HUES48 (cell line): ENCODE results near the gene PCMT1.
A peak's percentile ranks its signal among the peaks of the same experiment; 100 is the strongest.

Source experiments
- H3K27ac ChIP-seq: one replicate; pipeline ENCODE4 v1.7.0; 2013; ENCODE audit warnings: low read depth, low read length, inconsistent platforms
- H3K27me3 ChIP-seq: 2 replicates; pipeline ENCODE4 v1.6.1; 2013; ENCODE audit warnings: mild to moderate bottlenecking, low read length; ENCODE audit not compliant: control insufficient read depth, insufficient read depth
- H3K36me3 ChIP-seq: 2 replicates; pipeline ENCODE4 v1.6.1; 2013; ENCODE audit warnings: low read length; ENCODE audit not compliant: control insufficient read depth, insufficient read depth
- H3K4me1 ChIP-seq: 2 replicates; pipeline ENCODE4 v1.6.1; 2013; ENCODE audit warnings: mild to moderate bottlenecking, low read length; ENCODE audit not compliant: control insufficient read depth, insufficient read depth
- H3K4me3 ChIP-seq: 2 replicates; pipeline ENCODE4 v1.5.1; 2013; ENCODE audit warnings: mild to moderate bottlenecking, low read depth, low read length
- H3K9ac ChIP-seq: 2 replicates; pipeline ENCODE4 v1.6.1; 2013; ENCODE audit warnings: mild to moderate bottlenecking, low read depth, low read length, moderate library complexity
- H3K9me3 ChIP-seq: 2 replicates; pipeline ENCODE4 v1.6.1; 2013; ENCODE audit warnings: low read length; ENCODE audit not compliant: control insufficient read depth, insufficient read depth

The PCMT1 gene

DNA sequence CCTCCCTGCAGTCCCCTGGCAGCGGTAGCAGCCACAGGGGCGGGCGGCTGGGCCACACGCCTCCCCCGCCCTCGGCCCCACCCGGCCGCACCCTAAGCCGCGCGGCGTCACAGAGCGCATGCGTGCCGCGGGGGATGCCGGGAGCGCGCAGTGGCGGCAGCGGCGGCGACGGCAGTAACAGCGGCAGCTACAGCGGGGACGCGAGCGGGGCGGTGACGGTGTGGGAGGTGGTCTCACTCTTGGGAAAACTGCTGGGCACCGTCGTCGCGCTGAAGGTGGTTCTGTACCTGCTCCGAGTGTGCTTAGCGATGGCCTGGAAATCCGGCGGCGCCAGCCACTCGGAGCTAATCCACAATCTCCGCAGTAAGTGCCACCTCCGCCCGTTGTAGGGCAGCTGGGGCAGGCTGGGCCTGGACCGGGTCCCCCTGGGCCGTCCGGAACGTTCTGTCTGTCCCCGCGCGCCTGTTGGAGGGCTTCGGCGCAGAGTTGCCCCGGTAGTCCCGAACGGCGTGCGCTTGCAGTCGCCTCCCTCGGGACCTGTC lies at the start of gene PCMT1:
Gene PCMT1, plus strand, starts transcription at position 148 of the 542 bp plus-strand sequence. Its CDS starts 161 bp downstream, at position 309.
- 0 out of 2 replicates have a peak, but pooled peaks cover 14% of the 10 kb centered on the region for H3K4me1 ChIP-seq
- peak within 1 kb of the TSS; percentile 96 for H3K4me3 ChIP-seq
- H3K9ac ChIP-seq: peak within 1 kb of the TSS; percentile 88
- H3K27ac ChIP-seq: peak within 1 kb of the TSS; percentile 96
- H3K9me3 ChIP-seq: no peaks in the 10 kb centered on the region
- no peaks in the 10 kb centered on the region for H3K27me3 ChIP-seq
- no peaks in the 10 kb centered on the region for H3K36me3 ChIP-seq

GRCh38 chr6:149701714-149702113 lies 47.8 kb upstream of the PCMT1 start:
- H3K4me3 ChIP-seq: peak overlapping the region; percentile 32; the same call in 1 of the 2 replicates
- no peaks in the 10 kb centered on the region for H3K27me3 ChIP-seq
- H3K9ac ChIP-seq: peak overlapping the region; percentile 33
- peak overlapping the region; percentile 96 for H3K27ac ChIP-seq
- H3K36me3 ChIP-seq: peaks cover 18% of the 10 kb centered on the region
- no peaks in the 10 kb centered on the region for H3K9me3 ChIP-seq
- peaks cover 16% of the 10 kb centered on the region for H3K4me1 ChIP-seq

DNA sequence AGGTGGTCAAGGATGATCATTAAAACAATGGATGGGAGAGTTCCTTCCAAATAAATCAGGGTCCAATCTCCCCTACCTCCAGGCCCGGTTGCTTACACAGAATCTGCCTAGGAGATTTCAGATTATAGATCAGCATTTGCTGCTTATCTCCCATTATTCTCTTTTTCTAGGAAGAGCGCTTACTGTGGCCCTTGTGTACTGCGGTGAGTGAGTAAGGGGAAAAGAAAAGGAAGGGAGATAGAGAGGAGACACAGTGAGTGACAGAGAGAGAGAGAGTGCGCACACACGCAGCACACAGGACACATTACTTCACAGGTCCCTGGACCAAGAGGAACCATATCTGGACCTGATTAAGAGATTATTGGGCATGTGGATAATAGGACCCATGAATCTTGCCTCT lies 37.8 kb upstream of the PCMT1 start:
- H3K4me3 ChIP-seq: no peak overlapping the region
- no peak overlapping the region for H3K27ac ChIP-seq
- peaks cover 2% of the 10 kb centered on the region; the same call in 1 of the 2 replicates for H3K36me3 ChIP-seq
- H3K9me3 ChIP-seq: no peaks in the 10 kb centered on the region
- H3K27me3 ChIP-seq: no peaks in the 10 kb centered on the region
- H3K9ac ChIP-seq: no peak overlapping the region
- H3K4me1 ChIP-seq: peaks cover 27% of the 10 kb centered on the region

- Histone ChIP-seq H3K27ac (no peak overlapping the region), H3K9ac (no peak overlapping the region), H3K4me3 (no peak overlapping the region), H3K27me3 (no peaks in the 10 kb centered on the region), H3K9me3 (no peaks in the 10 kb centered on the region), H3K36me3 (peaks cover 2% of the 10 kb centered on the region; the same call in 1 of the 2 replicates), H3K4me1 (peaks cover 19% of the 10 kb centered on the region; the same call in 1 of the 2 replicates)
Observed at GRCh38 chr6:149714442-149714841, 35.1 kb upstream of the PCMT1 start.

DNA sequence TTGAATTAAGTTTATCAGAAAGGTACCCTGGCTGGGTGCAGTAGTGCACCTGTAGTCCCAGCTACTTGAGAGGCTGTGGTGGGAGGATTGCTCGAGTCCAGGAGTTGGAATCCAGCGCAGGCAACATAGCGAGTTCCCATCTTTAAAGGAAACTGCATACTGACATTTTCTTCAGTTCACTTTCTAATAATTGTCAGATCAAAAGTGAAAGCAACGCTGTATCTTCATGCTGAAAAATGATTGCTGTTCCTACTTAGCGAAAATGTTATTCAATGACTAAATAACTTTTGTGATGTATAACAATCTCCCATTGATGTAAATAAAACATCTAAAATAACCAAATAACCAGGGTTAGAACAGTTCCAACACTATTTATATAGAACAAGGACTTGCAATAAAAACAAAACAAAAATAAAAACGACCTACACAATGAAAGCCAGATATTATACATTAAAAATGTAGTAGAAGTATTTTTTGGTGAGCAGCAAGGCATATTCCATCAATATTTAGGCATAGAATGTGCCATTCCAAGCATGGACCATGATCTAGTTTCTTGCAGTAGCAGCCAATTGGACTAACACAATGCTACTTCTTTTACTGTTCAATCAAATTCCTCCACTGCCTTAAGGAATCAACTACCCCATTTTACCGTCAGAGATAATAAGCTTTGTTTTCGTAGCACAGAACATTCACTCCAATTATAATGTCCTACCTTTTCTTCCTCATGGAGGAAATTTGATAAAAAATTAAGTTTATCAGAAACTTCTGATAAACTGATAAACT lies 33.2 kb upstream of the PCMT1 start:
- Histone ChIP-seq H3K4me1 (peaks cover 15% of the 10 kb centered on the region; the same call in 1 of the 2 replicates), H3K9ac (peak overlapping the region; percentile 98)

DNA sequence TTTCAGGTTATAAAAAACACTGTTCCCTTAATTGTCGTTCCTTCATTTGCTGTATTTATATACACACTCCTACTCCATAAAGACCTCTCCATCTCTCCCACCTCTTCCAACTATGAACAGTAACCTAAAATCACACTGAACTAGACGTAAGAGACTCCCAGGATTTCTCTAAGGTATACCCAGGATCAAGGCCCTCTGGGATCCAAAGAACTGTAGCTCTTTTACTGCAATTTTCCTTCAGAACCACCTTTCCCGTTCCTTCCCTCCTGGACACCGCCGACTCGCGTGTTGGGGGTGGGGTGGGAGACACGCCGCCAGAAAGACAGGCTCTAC lies 32.3 kb upstream of the PCMT1 start:
- peaks cover 2% of the 10 kb centered on the region; the same call in 1 of the 2 replicates for H3K36me3 ChIP-seq
- peak overlapping the region; percentile 98 for H3K9ac ChIP-seq
- H3K4me1 ChIP-seq: peaks cover 15% of the 10 kb centered on the region; the same call in 1 of the 2 replicates
- peak overlapping the region; percentile 99 for H3K27ac ChIP-seq
- no peaks in the 10 kb centered on the region for H3K27me3 ChIP-seq
- H3K4me3 ChIP-seq: peak overlapping the region; percentile 96
- H3K9me3 ChIP-seq: no peaks in the 10 kb centered on the region

More for the DNA sequence above, 33.2 kb upstream of the PCMT1 start:
- Histone ChIP-seq H3K4me3 (peak overlapping the region; percentile 96), H3K36me3 (peaks cover 2% of the 10 kb centered on the region; the same call in 1 of the 2 replicates), H3K27ac (peak overlapping the region; percentile 22), H3K27me3 (no peaks in the 10 kb centered on the region), H3K9me3 (no peaks in the 10 kb centered on the region)

- Histone ChIP-seq H3K36me3 (peaks cover 5% of the 10 kb centered on the region), H3K4me1 (peaks cover 15% of the 10 kb centered on the region; the same call in 1 of the 2 replicates), H3K9ac (peak within 1 kb of the TSS; percentile 98), H3K4me3 (peak within 1 kb of the TSS; percentile 96), H3K9me3 (no peaks in the 10 kb centered on the region), H3K27ac (peak within 1 kb of the TSS; percentile 99), H3K27me3 (no peaks in the 10 kb centered on the region)
Observed at GRCh38 chr6:149717588-149718458, 31.7 kb upstream of the PCMT1 start, which contains the start of gene LATS1. Gene LATS1 (minus strand): TSS chr6:149718101. CDS start chr6:149702126, 15,975 bp downstream.

- Histone ChIP-seq H3K27ac (no peak overlapping the region), H3K9me3 (no peaks in the 10 kb centered on the region), H3K4me3 (no peak overlapping the region), H3K27me3 (no peaks in the 10 kb centered on the region), H3K4me1 (peaks cover 15% of the 10 kb centered on the region; the same call in 1 of the 2 replicates), H3K9ac (no peak overlapping the region), H3K36me3 (peaks cover 21% of the 10 kb centered on the region)
Observed at GRCh38 chr6:149719531-149719930, 30.0 kb upstream of the PCMT1 start.

GRCh38 chr6:149723262-149723661 lies 26.3 kb upstream of the PCMT1 start:
- Histone ChIP-seq H3K27me3 (no peaks in the 10 kb centered on the region), H3K36me3 (peaks cover 54% of the 10 kb centered on the region), H3K4me1 (peaks cover 4% of the 10 kb centered on the region; the same call in 1 of the 2 replicates), H3K9ac (no peak overlapping the region), H3K9me3 (no peaks in the 10 kb centered on the region), H3K27ac (no peak overlapping the region), H3K4me3 (no peak overlapping the region)

DNA sequence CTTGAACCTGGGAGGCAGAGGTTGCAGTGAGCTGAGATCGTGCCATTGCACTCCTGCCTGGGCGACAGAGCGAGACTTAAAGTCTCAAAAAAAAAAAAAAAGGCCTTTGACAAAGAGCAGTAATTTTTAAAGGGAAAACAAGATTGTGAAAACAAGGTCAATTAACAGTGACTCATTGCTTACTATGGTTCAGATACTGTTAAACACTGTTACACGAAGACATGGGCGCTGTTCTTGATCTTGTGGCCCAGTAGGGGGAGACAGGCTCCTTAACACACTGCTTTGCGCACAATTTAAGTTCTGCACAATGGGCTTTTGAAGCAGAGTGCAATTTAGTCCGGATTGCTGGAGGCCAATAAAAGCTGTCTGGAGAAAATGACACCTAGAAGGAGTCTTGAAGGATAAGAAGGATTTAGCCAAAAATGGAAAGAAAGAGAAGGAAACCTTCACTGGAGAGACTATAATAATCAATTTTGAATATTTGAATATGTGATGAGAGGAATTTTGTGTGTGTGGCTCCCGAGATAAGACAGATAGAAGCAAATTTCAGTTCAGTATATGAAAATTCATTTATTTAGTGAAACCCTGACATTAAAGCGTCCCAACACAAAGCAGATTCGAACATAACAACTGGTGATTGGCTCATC lies 25.6 kb upstream of the PCMT1 start:
- no peaks in the 10 kb centered on the region for H3K9me3 ChIP-seq
- no peaks in the 10 kb centered on the region for H3K27me3 ChIP-seq
- no peak overlapping the region for H3K4me3 ChIP-seq
- H3K4me1 ChIP-seq: no peaks in the 10 kb centered on the region
- no peak overlapping the region for H3K27ac ChIP-seq
- peaks cover 60% of the 10 kb centered on the region for H3K36me3 ChIP-seq
- no peak overlapping the region for H3K9ac ChIP-seq
